HepG2 (cell line): ENCODE measurements around the gene ZNF786. TPM values are rescaled to one million over a fixed set of nuclear protein-coding genes. Genes with fewer than 3 reads are reported as not detected.

Experiments
- ATAC-seq: fragments of 200-7000 bp; cut with Tn5 transposase; 3 replicates; pipeline ENCODE4 v1.9.1; 2020; ENCODE audit warnings: mild to moderate bottlenecking, moderate library complexity
- BruUV-seq: library from RNA; stranded (reverse); fragments of 400-500 nt; replicated peaks from 2 replicates; lab custom pipeline; 2021; lab: Mats Ljungman, UMichigan
- CTCF ChIA-PET: fragments of 300-600 bp; formaldehyde crosslinking; extraction: SDS; loops from one replicate; lab custom pipeline; 2021; ENCODE audit warnings: low total read pairs, inconsistent platforms, low intra/inter-chr PET ratio; lab: Yijun Ruan, JAX
- POLR2A ChIA-PET: fragments of 350-600 bp; sonication (Branson Sonifier 250); formaldehyde crosslinking; loops from one replicate; lab custom pipeline; 2020; ENCODE audit warnings: antibody characterized with exemption, inconsistent platforms; lab: Yijun Ruan, JAX
- DNase-seq: peaks from one replicate; pipeline ENCODE4 v3.0.0-alpha.2; 2015; ENCODE audit warnings: low spot score
- FAIRE-seq: peaks from 3 replicates; lab custom pipeline; 2011; peaks lifted over from hg19 to GRCh38; lab: Jason Lieb, UNC
- H2AFZ ChIP-seq: one replicate; pipeline ENCODE4 v1.6.1; 2011; ENCODE audit warnings: low read length, inconsistent platforms
- H3K27ac ChIP-seq: fragments of 300-600 bp; 3 replicates; pipeline ENCODE4 v1.8.0; 2011; ENCODE audit warnings: mixed run types, mild to moderate bottlenecking, mixed read lengths, low read length, inconsistent platforms; ENCODE audit not compliant: insufficient read depth; ENCODE audit errors: extremely low read length
- H3K27me3 ChIP-seq, 2 experiments: fragments of 200-600 bp in 1 of 2; 2 replicates in 1 of 2; 3 replicates in 1 of 2; pipeline versions ENCODE4 v1.6.0 to v1.8.0; 2011; ENCODE audit warnings: low read length in 2 of 2, mild to moderate bottlenecking in 2 of 2, moderate library complexity in 2 of 2, inconsistent platforms in 1 of 2; ENCODE audit not compliant: insufficient read depth in 2 of 2, control insufficient read depth in 1 of 2
- H3K36me3 ChIP-seq, 2 experiments: fragments of 200-600 bp in 1 of 2; replicated peaks in 1 of 2; 2 replicates in 1 of 2; 3 replicates in 1 of 2; pipeline versions ENCODE4 v1.5.1 to v1.8.0; 2011; ENCODE audit warnings: low read length in 2 of 2, inconsistent platforms in 1 of 2; ENCODE audit not compliant: insufficient read depth in 2 of 2, control insufficient read depth in 1 of 2
- H3K4me1 ChIP-seq: 2 replicates; pipeline ENCODE4 v1.5.1; 2012; ENCODE audit warnings: low read length, inconsistent platforms; ENCODE audit not compliant: insufficient read depth
- H3K4me2 ChIP-seq: 2 replicates; pipeline ENCODE4 v1.6.0; 2011; ENCODE audit warnings: low read depth, low read length, inconsistent platforms
- H3K4me3 ChIP-seq, 3 experiments: fragments of 200-600 bp in 1 of 3; sonication (generic), shearing (Covaris generic) in 1 of 3; replicated peaks in 1 of 3; 2 replicates each; pipeline ENCODE4 v1.5.1; 2011 to 2016; ENCODE audit warnings: low read length in 3 of 3, inconsistent platforms in 2 of 3, low read depth in 2 of 3, mild to moderate bottlenecking in 2 of 3, control low read depth in 1 of 3, mixed read lengths in 1 of 3; ENCODE audit not compliant: insufficient read depth in 1 of 3
- H3K79me2 ChIP-seq: one replicate; pipeline ENCODE4 v1.6.1; 2011; ENCODE audit warnings: low read length, inconsistent platforms; ENCODE audit not compliant: insufficient read depth
- H3K9ac ChIP-seq: 2 replicates; pipeline ENCODE4 v1.6.0; 2011; ENCODE audit warnings: mild to moderate bottlenecking, low read depth, low read length, inconsistent platforms; ENCODE audit not compliant: insufficient read depth
- H3K9me3 ChIP-seq: 2 replicates; pipeline ENCODE4 v1.5.1; 2012; ENCODE audit warnings: mild to moderate bottlenecking, low read length
- H4K20me1 ChIP-seq: 2 replicates; pipeline ENCODE4 v1.6.0; 2011; ENCODE audit warnings: inconsistent platforms, mild to moderate bottlenecking, low read length, moderate library complexity; ENCODE audit not compliant: insufficient read depth
- CREB3 ChIP-seq: sonication (generic); formaldehyde crosslinking; IDR thresholded peaks from 2 replicates; pipeline ENCODE4 v1.5.0; 2020; ENCODE audit warnings: missing genetic modification reagents
- FOXA1 ChIP-seq, 2 experiments: fragments of 450-650 bp in 1 of 2; sonication (generic) in 1 of 2; formaldehyde crosslinking in 1 of 2; IDR thresholded peaks; 2 replicates each; pipeline versions ENCODE4 v1.4.0 to v1.6.1; 2016 to 2020; ENCODE audit warnings: missing genetic modification reagents in 1 of 2
- GABPA ChIP-seq, 2 experiments: IDR thresholded peaks; 2 replicates each; pipeline ENCODE4 v1.6.1; 2011 to 2016; ENCODE audit warnings: low read depth in 2 of 2, low read length in 1 of 2, missing biosample characterization in 1 of 2, missing genetic modification characterization in 1 of 2
- MAX ChIP-seq: IDR thresholded peaks from 2 replicates; pipeline ENCODE4 v1.6.1; 2012; ENCODE audit warnings: inconsistent platforms
- PRDM4 ChIP-seq: sonication (generic); formaldehyde crosslinking; IDR thresholded peaks from 2 replicates; pipeline ENCODE4 v1.9.0; 2021; ENCODE audit warnings: missing genetic modification reagents, borderline replicate concordance
- ZBTB33 ChIP-seq: sonication (generic); formaldehyde crosslinking; IDR thresholded peaks from 2 replicates; pipeline ENCODE4 v1.4.0; 2020; ENCODE audit warnings: missing genetic modification reagents
- ZBTB38 ChIP-seq: sonication (generic); formaldehyde crosslinking; IDR thresholded peaks from 2 replicates; pipeline ENCODE4 v1.5.1; 2020; ENCODE audit warnings: mild to moderate bottlenecking, missing genetic modification reagents
- ZBTB44 ChIP-seq: sonication (generic); formaldehyde crosslinking; IDR thresholded peaks from 2 replicates; pipeline ENCODE4 v1.4.0; 2020; ENCODE audit warnings: missing genetic modification reagents
- ZNF687 ChIP-seq: sonication (generic); formaldehyde crosslinking; IDR thresholded peaks from 2 replicates; pipeline ENCODE4 v1.5.1; 2020; ENCODE audit warnings: mild to moderate bottlenecking, missing genetic modification reagents, moderate library complexity
- WGBS: methylation state at CpG from one replicate; pipeline ENCODE4 v1.1.6; 2017; ENCODE audit warnings: low lambda C conversion rate; 5-methylcytosine and 5-hydroxymethylcytosine counted together
- in situ Hi-C: cut with HindIII; loops from 2 replicates; pipeline ENCODE4 v1.10.0; 2017; ENCODE audit warnings: low pct_unique_long_range_greater_than_20kb; ENCODE audit not compliant: extremely low pct_ligation_motif_present
- intact Hi-C: fragments of 100-400 bp; cut with micrococcal nuclease; formaldehyde crosslinking; loops from one replicate; pipeline ENCODE4 v1.10.0; 2022; ENCODE audit not compliant: unreplicated experiment
- polyA plus RNA-seq, 8 experiments: library from polyadenylated mRNA; depleted of rRNA in 3 of 8; stranded (reverse) in 7 of 8; unstranded in 1 of 8; fragments of >200 nt; fragmentation: Illumina TruSeq in 4 of 8; extraction: Trizol in 4 of 8; gene quantifications; 2 replicates each; pipeline versions ENCODE4 v1.2.1 to v1.2.3, GENCODE V29; 2011 to 2016; ENCODE audit warnings: low read depth in 4 of 8, missing spikeins in 1 of 8, mixed read lengths in 1 of 8; ENCODE audit not compliant: insufficient read depth in 1 of 8
- total RNA-seq, 5 experiments: library from RNA; depleted of rRNA; stranded (reverse); fragments of >200 nt; fragmentation: Illumina TruSeq; extraction: Trizol; gene quantifications; 2 replicates each; pipeline ENCODE4 v1.2.3, GENCODE V29; 2016; ENCODE audit warnings: low read depth in 1 of 5

The ZNF786 gene
- total and polyA plus RNA-seq, 2 of the 13 experiments (the other 11 are each of a cell fraction or from before 2014, with no cell fraction given) = 2.0 to 4.0 TPM

GRCh38 chr7:149071641-149072437, 18.7 kb downstream of the ZNF786 start:
- no peak overlapping the region for H3K9ac ChIP-seq
- TF ChIP-seq GABPA (IDR thresholded peaks at IDR 0.05; ENCODE audit: low read depth, low read length) (peak; percentile 53), GABPA (CRISPR knock-in tag; IDR thresholded peaks at IDR 0.05; ENCODE audit: low read depth) (no peak), PRDM4 (no peak), ZNF687 (CRISPR knock-in tag) (peak; percentile 38), ZBTB33 (CRISPR knock-in tag) (peak; percentile 99), ZBTB44 (CRISPR knock-in tag) (no peak), CREB3 (CRISPR knock-in tag) (no peak), FOXA1 (IDR thresholded peaks at IDR 0.05) (no peak), FOXA1 (CRISPR knock-in tag; IDR thresholded peaks at IDR 0.05) (no peak), MAX (peak; percentile 20; the same call in 1 of the 2 replicates), ZBTB38 (CRISPR knock-in tag) (peak; percentile 91)

More at GRCh38 chr7:149071641-149072437, 18.7 kb downstream of the ZNF786 start:
- DNase-seq = no peak
- H4K20me1 ChIP-seq = no peaks in the 10 kb centered on the region
- H3K4me2 ChIP-seq = no peak overlapping the region
- H3K36me3 ChIP-seq = peaks cover 11 to 23% of the 10 kb centered on the region in 2 experiments
- no peak overlapping the region for H2AFZ ChIP-seq
- ChIA-PET CTCF (interaction anchor here (0.9 to 1.7 kb wide), 2 partner anchors 19 to 426 kb away, joined by 3 to 5 read pairs; partner anchors contain the start of genes ZNF746 and ZNF786), POLR2A (no interaction called here)
- H3K9me3 ChIP-seq = no peaks in the 10 kb centered on the region
- peak; percentile 69 for ATAC-seq
- no peaks in the 10 kb centered on the region for H3K27me3 ChIP-seq
- in situ Hi-C loops = no loop called here
- no TSS peak for BruUV-seq
- FAIRE-seq = no peak
- intact Hi-C loops = no loop called here
- no peaks in the 10 kb centered on the region for H3K79me2 ChIP-seq
- H3K4me1 ChIP-seq = no peaks in the 10 kb centered on the region
- H3K27ac ChIP-seq = no peak overlapping the region
- 92% methylated on average over 20 of the region's 46 CpGs for WGBS
- H3K4me3 ChIP-seq = no peak overlapping the region
